ENCODE results near the gene VPS33A.

GRCh38 chr12:122199484-122200355, 66.6 kb downstream of the VPS33A start:
- TF ChIP-seq EP300 (IDR thresholded peaks at IDR 0.05), result no peak
- TF ChIP-seq, protein P1, sequence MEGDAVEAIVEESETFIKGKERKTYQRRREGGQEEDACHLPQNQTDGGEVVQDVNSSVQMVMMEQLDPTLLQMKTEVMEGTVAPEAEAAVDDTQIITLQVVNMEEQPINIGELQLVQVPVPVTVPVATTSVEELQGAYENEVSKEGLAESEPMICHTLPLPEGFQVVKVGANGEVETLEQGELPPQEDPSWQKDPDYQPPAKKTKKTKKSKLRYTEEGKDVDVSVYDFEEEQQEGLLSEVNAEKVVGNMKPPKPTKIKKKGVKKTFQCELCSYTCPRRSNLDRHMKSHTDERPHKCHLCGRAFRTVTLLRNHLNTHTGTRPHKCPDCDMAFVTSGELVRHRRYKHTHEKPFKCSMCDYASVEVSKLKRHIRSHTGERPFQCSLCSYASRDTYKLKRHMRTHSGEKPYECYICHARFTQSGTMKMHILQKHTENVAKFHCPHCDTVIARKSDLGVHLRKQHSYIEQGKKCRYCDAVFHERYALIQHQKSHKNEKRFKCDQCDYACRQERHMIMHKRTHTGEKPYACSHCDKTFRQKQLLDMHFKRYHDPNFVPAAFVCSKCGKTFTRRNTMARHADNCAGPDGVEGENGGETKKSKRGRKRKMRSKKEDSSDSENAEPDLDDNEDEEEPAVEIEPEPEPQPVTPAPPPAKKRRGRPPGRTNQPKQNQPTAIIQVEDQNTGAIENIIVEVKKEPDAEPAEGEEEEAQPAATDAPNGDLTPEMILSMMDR (IDR thresholded peaks at IDR 0.05), result no peak
